CD14-positive monocyte (primary cell): ENCODE results near the gene P2RX5. TPM values are rescaled to one million over a fixed set of nuclear protein-coding genes. Genes with fewer than 3 reads are reported as not detected.
"Not testable (repeated sequence)": the region's sequence is repeated elsewhere in the genome, so short reads cannot be mapped to it uniquely, and the experiment has no call there.

Experiments
- DNase-seq, 3 donors: peaks; one replicate each; pipeline ENCODE4 v3.0.0-alpha.2; 2011 to 2022
- H2AFZ ChIP-seq: 2 replicates; pipeline ENCODE4 v1.6.0; 2012; ENCODE audit warnings: mild to moderate bottlenecking, low read depth, low read length, inconsistent platforms; ENCODE audit not compliant: insufficient read depth, poor library complexity, severe bottlenecking
- H3K27ac ChIP-seq, 2 donors: 1 replicate in 1 of 2; 2 replicates in 1 of 2; pipeline ENCODE4 v1.5.1; 2012 to 2013; ENCODE audit warnings: low read length in 2 of 2, control low read depth in 1 of 2, inconsistent platforms in 1 of 2, low read depth in 1 of 2, mild to moderate bottlenecking in 1 of 2
- H3K27me3 ChIP-seq, 2 donors: one replicate each; pipeline versions ENCODE4 v1.6.0 to v1.6.1; 2011 to 2013; ENCODE audit warnings: low read length in 2 of 2; ENCODE audit not compliant: control insufficient read depth in 2 of 2, insufficient read depth in 2 of 2
- H3K36me3 ChIP-seq, 2 donors: replicated peaks in 1 of 2; 1 replicate in 1 of 2; 2 replicates in 1 of 2; pipeline versions ENCODE4 v1.5.1 to v1.6.1; 2012 to 2013; ENCODE audit warnings: low read length in 2 of 2, control low read depth in 1 of 2, inconsistent platforms in 1 of 2, mild to moderate bottlenecking in 1 of 2; ENCODE audit not compliant: insufficient read depth in 2 of 2, control insufficient read depth in 1 of 2
- H3K4me1 ChIP-seq, 2 donors: 1 replicate in 1 of 2; 2 replicates in 1 of 2; pipeline versions ENCODE4 v1.5.1 to v1.6.1; 2012 to 2013; ENCODE audit warnings: low read length in 2 of 2, control low read depth in 1 of 2, inconsistent platforms in 1 of 2, mild to moderate bottlenecking in 1 of 2, moderate library complexity in 1 of 2; ENCODE audit not compliant: insufficient read depth in 2 of 2, control insufficient read depth in 1 of 2
- H3K4me2 ChIP-seq: replicated peaks from 2 replicates; pipeline ENCODE3; 2012; ENCODE audit warnings: low read length, moderate library complexity, mild to moderate bottlenecking; ENCODE audit not compliant: poor library complexity, severe bottlenecking; ENCODE audit errors: extremely low read depth
- H3K4me3 ChIP-seq, 3 experiments: fragments of 200-600 bp in 1 of 3; sonication (generic) in 1 of 3; replicated peaks in 1 of 3; 1 replicate in 2 of 3; 2 replicates in 1 of 3; pipeline ENCODE4 v1.5.1; 2011 to 2013; ENCODE audit warnings: low read length in 3 of 3, mild to moderate bottlenecking in 3 of 3, control low read depth in 2 of 3, low read depth in 2 of 3, inconsistent platforms in 1 of 3, moderate library complexity in 1 of 3
- H3K79me2 ChIP-seq: 2 replicates; pipeline ENCODE4 v1.6.0; 2012; ENCODE audit warnings: mild to moderate bottlenecking, control low read depth, inconsistent platforms, low read length, moderate library complexity; ENCODE audit not compliant: insufficient read depth
- H3K9ac ChIP-seq: 2 replicates; pipeline ENCODE4 v1.6.0; 2017; ENCODE audit warnings: low read length, mild to moderate bottlenecking; ENCODE audit not compliant: insufficient read depth, poor library complexity, severe bottlenecking
- H3K9me3 ChIP-seq, 2 donors: replicated peaks in 1 of 2; 1 replicate in 1 of 2; 2 replicates in 1 of 2; pipeline versions ENCODE4 v1.5.1 to v1.6.1; 2012 to 2013; ENCODE audit warnings: low read length in 2 of 2, control low read depth in 1 of 2; ENCODE audit not compliant: control insufficient read depth in 1 of 2, insufficient read depth in 1 of 2
- H4K20me1 ChIP-seq: 2 replicates; pipeline ENCODE4 v1.6.0; 2012; ENCODE audit warnings: mild to moderate bottlenecking, low read length, control low read depth, moderate library complexity; ENCODE audit not compliant: insufficient read depth
- H3K27ac Mint-ChIP-seq, 7 donors: one replicate each; pipeline ENCODE4 v1.8.0; 2020; ENCODE audit warnings: mild to moderate bottlenecking in 7 of 7, mixed read lengths in 7 of 7, moderate library complexity in 6 of 7, inconsistent platforms in 2 of 7
- H3K27me3 Mint-ChIP-seq, 3 donors: one replicate each; pipeline ENCODE4 v1.8.0; 2021 to 2022; ENCODE audit warnings: low read depth in 3 of 3, mild to moderate bottlenecking in 3 of 3, mixed read lengths in 3 of 3, moderate library complexity in 3 of 3, inconsistent platforms in 1 of 3
- H3K36me3 Mint-ChIP-seq, 2 donors: one replicate each; pipeline ENCODE4 v1.8.0; 2020; ENCODE audit warnings: mixed read lengths in 2 of 2, inconsistent platforms in 1 of 2, mild to moderate bottlenecking in 1 of 2
- H3K4me1 Mint-ChIP-seq: one replicate; pipeline ENCODE4 v1.8.0; 2020; ENCODE audit warnings: mild to moderate bottlenecking, mixed read lengths
- H3K4me3 Mint-ChIP-seq, 2 donors: one replicate each; pipeline ENCODE4 v1.8.0; 2020; ENCODE audit warnings: mild to moderate bottlenecking in 2 of 2, mixed read lengths in 2 of 2, moderate library complexity in 1 of 2
- H3K9me3 Mint-ChIP-seq, 7 donors: one replicate each; pipeline ENCODE4 v1.8.0; 2020 to 2022; ENCODE audit warnings: mixed read lengths in 7 of 7, mild to moderate bottlenecking in 6 of 7, moderate library complexity in 6 of 7, inconsistent platforms in 2 of 7
- WGBS: methylation state at CpG from one replicate; pipeline ENCODE4 v1.1.5; 2013; ENCODE audit warnings: missing lambda C conversion rate; ENCODE audit not compliant: insufficient coverage; 5-methylcytosine and 5-hydroxymethylcytosine counted together
- intact Hi-C, 2 donors: fragments of 100-400 bp; cut with micrococcal nuclease; formaldehyde crosslinking; loops; one replicate each; pipeline versions ENCODE4 v1.15.0 to v1.15.1; 2023
- polyA plus RNA-seq, 3 donors: library from polyadenylated mRNA; depleted of rRNA in 1 of 3; unstranded in 2 of 3; stranded (reverse) in 1 of 3; fragments of 300-500 nt in 2 of 3; fragments of >200 nt in 1 of 3; fragmentation: Illumina TruSeq in 2 of 3; gene quantifications; 1 replicate in 2 of 3; 2 replicates in 1 of 3; pipeline ENCODE4 v1.2.3, GENCODE V29; 2012 to 2021
- TF ChIP-seq, protein P1 (sequence below): fragments of 200-600 bp; IDR thresholded peaks from one replicate; pipeline ENCODE4 v1.8.0; 2022; ENCODE audit warnings: antibody characterized with exemption, mild to moderate bottlenecking

Gene P2RX5
- polyA plus RNA-seq, 3 donors: 0.64 to 8.8 (median 3.4) TPM

DNA sequence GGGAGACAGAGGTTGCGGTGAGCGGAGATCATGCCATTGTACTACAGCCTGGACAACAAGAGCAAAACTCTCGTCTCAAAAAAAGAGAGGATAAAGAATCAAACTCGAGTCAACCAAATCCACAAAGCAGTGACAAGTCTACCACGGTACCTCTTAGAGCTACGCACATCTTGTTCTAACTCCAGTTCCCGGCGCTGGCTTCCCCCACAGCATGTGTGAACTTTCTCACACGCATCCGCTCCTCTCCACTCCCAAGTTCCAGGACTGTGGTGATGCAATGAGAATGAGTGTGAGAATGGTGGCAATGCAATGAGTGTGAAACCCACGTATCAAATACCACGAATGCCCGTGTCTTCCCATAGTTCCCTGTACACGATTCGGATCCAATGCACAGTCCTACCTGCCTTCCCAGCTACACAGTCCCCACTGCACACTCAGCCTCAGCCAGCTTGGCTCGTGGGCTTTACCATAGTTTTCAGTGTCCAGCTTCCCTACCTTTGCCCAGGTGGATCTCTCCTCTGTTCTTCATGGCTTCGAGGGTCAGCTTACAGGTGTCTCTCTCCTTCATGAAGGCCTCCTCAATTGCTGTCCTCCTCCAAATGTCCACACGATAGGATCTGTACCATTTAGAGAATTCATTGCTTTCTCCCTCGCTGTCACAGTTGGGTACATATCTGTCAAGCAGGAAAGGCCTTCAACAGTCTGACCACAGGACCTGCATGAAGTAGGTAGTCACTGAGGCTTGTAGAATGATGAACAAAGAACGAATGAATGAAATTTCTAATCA is 9.2 kb upstream of the P2RX5 start:
- Mint-ChIP-seq H3K36me3 (peaks cover 0 to 6% of the 10 kb centered on the region in 2 donors), H3K4me1 (peaks cover 11% of the 10 kb centered on the region), H3K27ac (peak overlapping the region in 1 of 7 donors; percentile 15), H3K27me3 (peaks cover 0 to 6% (median 2%) of the 10 kb centered on the region in 3 donors), H3K9me3 (peaks cover 0 to 6% (median 5%) of the 10 kb centered on the region in 7 donors), H3K4me3 (no peak overlapping the region)
- H3K79me2 ChIP-seq: no peaks in the 10 kb centered on the region
- peaks cover 2 to 4% of the 10 kb centered on the region in 2 donors for H3K4me1 ChIP-seq
- TF ChIP-seq, protein P1, sequence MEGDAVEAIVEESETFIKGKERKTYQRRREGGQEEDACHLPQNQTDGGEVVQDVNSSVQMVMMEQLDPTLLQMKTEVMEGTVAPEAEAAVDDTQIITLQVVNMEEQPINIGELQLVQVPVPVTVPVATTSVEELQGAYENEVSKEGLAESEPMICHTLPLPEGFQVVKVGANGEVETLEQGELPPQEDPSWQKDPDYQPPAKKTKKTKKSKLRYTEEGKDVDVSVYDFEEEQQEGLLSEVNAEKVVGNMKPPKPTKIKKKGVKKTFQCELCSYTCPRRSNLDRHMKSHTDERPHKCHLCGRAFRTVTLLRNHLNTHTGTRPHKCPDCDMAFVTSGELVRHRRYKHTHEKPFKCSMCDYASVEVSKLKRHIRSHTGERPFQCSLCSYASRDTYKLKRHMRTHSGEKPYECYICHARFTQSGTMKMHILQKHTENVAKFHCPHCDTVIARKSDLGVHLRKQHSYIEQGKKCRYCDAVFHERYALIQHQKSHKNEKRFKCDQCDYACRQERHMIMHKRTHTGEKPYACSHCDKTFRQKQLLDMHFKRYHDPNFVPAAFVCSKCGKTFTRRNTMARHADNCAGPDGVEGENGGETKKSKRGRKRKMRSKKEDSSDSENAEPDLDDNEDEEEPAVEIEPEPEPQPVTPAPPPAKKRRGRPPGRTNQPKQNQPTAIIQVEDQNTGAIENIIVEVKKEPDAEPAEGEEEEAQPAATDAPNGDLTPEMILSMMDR: no peak
- H3K27ac ChIP-seq: no peak overlapping the region
- no peaks in the 10 kb centered on the region for H3K36me3 ChIP-seq
- H3K9ac ChIP-seq: no peak overlapping the region
- no peak overlapping the region for H2AFZ ChIP-seq
- H4K20me1 ChIP-seq: no peaks in the 10 kb centered on the region
- H3K4me3 ChIP-seq: no peak overlapping the region
- H3K27me3 ChIP-seq: no peaks in the 10 kb centered on the region
- no peak for DNase-seq
- peaks cover 0 to 4% of the 10 kb centered on the region in 2 donors for H3K9me3 ChIP-seq
- WGBS: 84% methylated on average over 7 of the region's 20 CpGs
- H3K4me2 ChIP-seq: no peak overlapping the region
- intact Hi-C loops: no loop called here

DNA sequence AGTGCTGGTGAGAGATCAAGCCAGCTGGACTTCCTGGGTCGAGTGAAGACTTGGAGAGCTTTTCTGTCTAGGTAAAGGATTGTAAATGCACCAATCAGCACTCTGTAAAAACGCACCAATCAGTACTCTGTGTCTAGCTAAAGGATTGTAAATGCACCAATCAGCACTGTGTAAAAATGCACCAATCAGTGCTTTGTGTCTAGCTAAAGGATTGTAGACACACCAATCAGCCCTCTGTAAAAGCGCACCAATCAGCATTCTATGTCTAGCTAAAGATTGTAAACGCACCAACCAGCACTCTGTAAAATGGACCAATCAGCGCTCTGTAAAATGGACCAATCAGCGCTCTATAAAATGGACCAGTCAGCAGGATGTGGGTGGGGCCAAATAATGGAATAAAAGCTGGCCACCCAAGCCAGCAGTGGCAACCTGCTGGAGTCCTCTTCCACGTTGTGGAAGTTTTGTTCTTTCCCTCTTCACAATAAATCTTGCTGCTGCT is 6.1 kb upstream of the P2RX5 start:
- Mint-ChIP-seq H3K9me3 (peaks cover 0 to 20% (median 12%) of the 10 kb centered on the region in 7 donors), H3K27me3 (peaks cover 2 to 14% (median 6%) of the 10 kb centered on the region in 3 donors)
- 100% methylated on average over 5 of the region's 7 CpGs for WGBS
- H3K4me1 ChIP-seq, intact Hi-C loops, DNase-seq, H3K4me3 Mint-ChIP-seq, H2AFZ ChIP-seq, H3K4me3 ChIP-seq, H3K4me1 Mint-ChIP-seq, H3K79me2 ChIP-seq, H3K27ac Mint-ChIP-seq, H4K20me1 ChIP-seq, H3K27ac ChIP-seq, H3K4me2 ChIP-seq, H3K9ac ChIP-seq, H3K36me3 ChIP-seq, H3K36me3 Mint-ChIP-seq, H3K27me3 ChIP-seq: not testable (repeated sequence)
- H3K9me3 ChIP-seq: peaks cover 0 to 12% of the 10 kb centered on the region in 2 donors
